K562 (cell line): ENCODE measurements around the gene FXYD1. TPM values are rescaled to one million over a fixed set of nuclear protein-coding genes. Genes with fewer than 3 reads are reported as not detected.
A peak's percentile ranks its signal among the peaks of the same experiment; 100 is the strongest.

Experiments used
- ARHGAP35 ChIP-seq: fragments of 450-650 bp; IDR thresholded peaks from 2 replicates; pipeline ENCODE4 v1.6.1; 2018; ENCODE audit not compliant: partially characterized antibody
- CREB1 ChIP-seq, 2 experiments: sonication (generic) in 1 of 2; formaldehyde crosslinking in 1 of 2; IDR thresholded peaks; 2 replicates each; pipeline versions ENCODE4 v1.6.1 to v1.8.0; 2012 to 2022; ENCODE audit warnings: inconsistent platforms in 1 of 2, mild to moderate bottlenecking in 1 of 2, missing genetic modification reagents in 1 of 2, moderate library complexity in 1 of 2
- CREB5 ChIP-seq: fragments of 250-450 bp; sonication (Bioruptor Pico); IDR thresholded peaks from 2 replicates; pipeline ENCODE4 v1.5.0; 2020; ENCODE audit warnings: mild to moderate bottlenecking
- CTCF ChIP-seq, 3 experiments: IDR thresholded peaks in 2 of 3; conservative IDR thresholded peaks in 1 of 3; 2 replicates each; pipeline ENCODE4 v1.5.1; 2011 to 2012; ENCODE audit warnings: low read length in 3 of 3, mild to moderate bottlenecking in 3 of 3, control low read depth in 2 of 3, improper control_type of control experiment in 1 of 3, inconsistent platforms in 1 of 3, low read depth in 1 of 3, mixed read lengths in 1 of 3, moderate library complexity in 1 of 3; ENCODE audit not compliant: insufficient read depth in 2 of 3
- HDAC1 ChIP-seq, 2 experiments: fragments of 450-650 bp; IDR thresholded peaks; 2 replicates each; pipeline ENCODE4 v1.6.1; 2016 to 2017; ENCODE audit warnings: inconsistent platforms in 1 of 2, mild to moderate bottlenecking in 1 of 2, moderate library complexity in 1 of 2
- LARP7 ChIP-seq: fragments of 450-650 bp; IDR thresholded peaks from 2 replicates; pipeline ENCODE4 v1.6.1; 2016
- NCOA1 ChIP-seq: fragments of 450-650 bp; IDR thresholded peaks from 2 replicates; pipeline ENCODE4 v1.6.1; 2016; ENCODE audit warnings: low read depth
- POLR2G ChIP-seq: fragments of 200-400 bp; formaldehyde crosslinking; IDR thresholded peaks from 2 replicates; pipeline ENCODE4 v1.6.1; 2017; ENCODE audit warnings: low read depth, mild to moderate bottlenecking, antibody characterized with exemption, low read length, moderate library complexity
- PTBP1 ChIP-seq: fragments of 200-400 bp; formaldehyde crosslinking; IDR thresholded peaks from 2 replicates; pipeline ENCODE4 v1.6.1; 2017; ENCODE audit warnings: low read depth, low read length
- RAD21 ChIP-seq, 2 experiments: fragments of 250-450 bp in 1 of 2; fragments of 450-650 bp in 1 of 2; sonication (Bioruptor Pico) in 1 of 2; formaldehyde crosslinking in 1 of 2; IDR thresholded peaks in 1 of 2; conservative IDR thresholded peaks in 1 of 2; 2 replicates each; pipeline versions ENCODE4 v1.4.0 to v1.8.0; 2020 to 2022; ENCODE audit warnings: mild to moderate bottlenecking in 2 of 2, moderate library complexity in 1 of 2
- SMARCA4 ChIP-seq: fragments of 450-650 bp; IDR thresholded peaks from 2 replicates; pipeline ENCODE4 v1.6.1; 2016
- SRF ChIP-seq, 2 experiments: fragments of 250-450, 450-650 bp in 1 of 2; sonication (Bioruptor Pico) in 1 of 2; sonication (generic) in 1 of 2; formaldehyde crosslinking; IDR thresholded peaks; 2 replicates each; pipeline versions ENCODE4 v1.5.0 to v1.5.1; 2020 to 2022; ENCODE audit warnings: mild to moderate bottlenecking in 1 of 2, missing genetic modification reagents in 1 of 2
- TBP ChIP-seq: optimal IDR thresholded peaks from 2 replicates; pipeline ENCODE3; 2011; ENCODE audit warnings: low read depth, low read length, improper control_type of control experiment
- VEZF1 ChIP-seq: fragments of 200-800 bp; sonication (Bioruptor generic); IDR thresholded peaks from 2 replicates; pipeline ENCODE4 v1.6.1; 2017; ENCODE audit warnings: missing genetic modification characterization, missing compliant biosample characterization
- ZNF408 ChIP-seq: fragments of 250-450 bp; sonication (Bioruptor Pico); IDR thresholded peaks from 2 replicates; pipeline ENCODE4 v1.4.0; 2020; ENCODE audit warnings: low read depth, mild to moderate bottlenecking, moderate library complexity
- ZNF609 ChIP-seq: sonication (generic); formaldehyde crosslinking; IDR thresholded peaks from 2 replicates; pipeline ENCODE4 v1.8.1; 2023; ENCODE audit warnings: missing genetic modification reagents, mild to moderate bottlenecking, borderline replicate concordance
- polyA plus RNA-seq, 8 experiments: library from polyadenylated mRNA; depleted of rRNA in 4 of 8; stranded (reverse) in 5 of 8; unstranded in 3 of 8; fragments of >200 nt; fragmentation: Nextera tagmentation in 2 of 8; fragmentation: Illumina TruSeq in 1 of 8; extraction: Ambion mirVana in 2 of 8; extraction: Trizol in 1 of 8; gene quantifications; 2 replicates each; pipeline versions ENCODE4 v1.2.1 to v1.2.3, GENCODE V29; 2011 to 2014; ENCODE audit warnings: inconsistent platforms in 1 of 8, missing spikeins in 1 of 8
- total RNA-seq, 7 experiments: library from RNA; depleted of rRNA in 6 of 7; stranded (reverse); fragments of >200 nt in 6 of 7; fragmentation: Illumina TruSeq in 2 of 7; extraction: Trizol in 2 of 7; gene quantifications; 2 replicates each; pipeline versions ENCODE4 v1.2.1 to v1.2.3, GENCODE V29; 2011 to 2021; ENCODE audit warnings: low replicate concordance in 1 of 7

Gene FXYD1
- total and polyA plus RNA-seq, 9 of the 15 experiments (the other 6 are each of a cell fraction or from before 2014, with no cell fraction given) = 0.40 to 3.2 (median 1.8) TPM; not detected in 3

- TF ChIP-seq ZNF609 (CRISPR knock-in tag) (0 out of 2 replicates have a peak, but pooled peaks have one; percentile 44), CREB1 (IDR thresholded peaks at IDR 0.05) (0 out of 2 replicates have a peak, but pooled peaks have one; percentile 16), CREB1 (CRISPR knock-in tag; IDR thresholded peaks at IDR 0.05) (no peak), ARHGAP35 (peak; percentile 39), CTCF (IDR thresholded peaks at IDR 0.05 in 2 of 3, conservative IDR thresholded peaks at IDR 0.05 in 1 of 3; ENCODE audit: insufficient read depth in 2 of 3, low read depth in 1 of 3, low read length in 3 of 3) (peak; percentile 49 to 89 (median 75)), NCOA1 (0 out of 2 replicates have a peak, but pooled peaks have one; percentile 39), TBP (no peak), ZNF408 (CRISPR knock-in tag) (no peak), SRF (CRISPR knock-in tag; IDR thresholded peaks at IDR 0.05) (0 out of 4 replicates have a peak, but pooled peaks of 1 of the 2 experiments have one; percentile 37), LARP7 (peak; percentile 92; the same call in 1 of the 2 replicates), POLR2G (peak; percentile 61), VEZF1 (CRISPR knock-in tag) (peak; percentile 95), CREB5 (CRISPR knock-in tag) (0 out of 2 replicates have a peak, but pooled peaks have one; percentile 27), RAD21 (CRISPR knock-in tag; conservative IDR thresholded peaks at IDR 0.05 in 1 of 2, IDR thresholded peaks at IDR 0.05 in 1 of 2) (peak; percentile 34 to 52), SMARCA4 (no peak), PTBP1 (0 out of 2 replicates have a peak, but pooled peaks have one; percentile 15), HDAC1 (IDR thresholded peaks at IDR 0.05) (peak in 1 of 2 experiments; percentile 38; a peak in 1 of 4 replicates)
These were observed 2.6 kb downstream of the FXYD1 start (continued) for GRCh38 chr19:35140962-35141836.
